GM13977 (cell line): ENCODE results near the gene UNCX.
"Not testable (repeated sequence)": the region's sequence is repeated elsewhere in the genome, so short reads cannot be mapped to it uniquely, and the experiment has no call there.

Source experiments
- DNase-seq: peaks from one replicate; pipeline ENCODE4 v3.0.0; 2012; ENCODE audit warnings: low spot score
- CTCF ChIP-seq: IDR thresholded peaks from 2 replicates; pipeline ENCODE4 v1.5.1; 2012; ENCODE audit warnings: mild to moderate bottlenecking, control low read depth; ENCODE audit not compliant: insufficient read depth; ENCODE audit errors: extremely low read depth, missing control alignments
- in situ Hi-C: fragments of 300-500 bp; cut with MboI; formaldehyde crosslinking; loops from one replicate; pipeline ENCODE4 v1.12.0; 2022; ENCODE audit warnings: low sequenced_read_pairs, low pct_unique_long_range_greater_than_20kb, mixed read lengths, inconsistent platforms; ENCODE audit not compliant: unreplicated experiment

The UNCX gene

GRCh38 chr7:1196950-1197349 lies 35.7 kb upstream of the UNCX start:
- DNase-seq = no peak
- no peak for TF ChIP-seq CTCF
- in situ Hi-C loops = no loop called here

GRCh38 chr7:1197997-1198625 lies 34.6 kb upstream of the UNCX start:
- no peak for TF ChIP-seq CTCF
- in situ Hi-C loops = no loop called here
- DNase-seq = no peak

- in situ Hi-C loops = no loop called here
- TF ChIP-seq CTCF = no peak
- no peak for DNase-seq
Observed at GRCh38 chr7:1200045-1200444, 32.6 kb upstream of the UNCX start.

- in situ Hi-C loops = no loop called here
- no peak for DNase-seq
- no peak for TF ChIP-seq CTCF
Observed at GRCh38 chr7:1201916-1202315, 30.8 kb upstream of the UNCX start.

- DNase-seq, in situ Hi-C loops: not testable (repeated sequence)
Observed at GRCh38 chr7:1202914-1203313, 29.8 kb upstream of the UNCX start.

GRCh38 chr7:1204460-1205140 lies 28.1 kb upstream of the UNCX start:
- TF ChIP-seq CTCF = no peak
- in situ Hi-C loops = no loop called here
- DNase-seq = no peak

GRCh38 chr7:1205742-1206141 lies 26.9 kb upstream of the UNCX start:
- DNase-seq, in situ Hi-C loops: not testable (repeated sequence)

GRCh38 chr7:1209097-1209496 lies 23.6 kb upstream of the UNCX start:
- in situ Hi-C loops = no loop called here
- DNase-seq = no peak
- TF ChIP-seq CTCF = no peak
